Measurements from ENCODE around the gene PCSK5. TPM values are rescaled to one million over a fixed set of nuclear protein-coding genes. Genes with fewer than 3 reads are reported as not detected.
"Not testable (repeated sequence)": the region's sequence is repeated elsewhere in the genome, so short reads cannot be mapped to it uniquely, and the experiment has no call there.

PCSK5 gene
- total and polyA plus RNA-seq, 7 experiments from 2014 or later = 5.2 to 35.0 (median 19.1) TPM

DNA sequence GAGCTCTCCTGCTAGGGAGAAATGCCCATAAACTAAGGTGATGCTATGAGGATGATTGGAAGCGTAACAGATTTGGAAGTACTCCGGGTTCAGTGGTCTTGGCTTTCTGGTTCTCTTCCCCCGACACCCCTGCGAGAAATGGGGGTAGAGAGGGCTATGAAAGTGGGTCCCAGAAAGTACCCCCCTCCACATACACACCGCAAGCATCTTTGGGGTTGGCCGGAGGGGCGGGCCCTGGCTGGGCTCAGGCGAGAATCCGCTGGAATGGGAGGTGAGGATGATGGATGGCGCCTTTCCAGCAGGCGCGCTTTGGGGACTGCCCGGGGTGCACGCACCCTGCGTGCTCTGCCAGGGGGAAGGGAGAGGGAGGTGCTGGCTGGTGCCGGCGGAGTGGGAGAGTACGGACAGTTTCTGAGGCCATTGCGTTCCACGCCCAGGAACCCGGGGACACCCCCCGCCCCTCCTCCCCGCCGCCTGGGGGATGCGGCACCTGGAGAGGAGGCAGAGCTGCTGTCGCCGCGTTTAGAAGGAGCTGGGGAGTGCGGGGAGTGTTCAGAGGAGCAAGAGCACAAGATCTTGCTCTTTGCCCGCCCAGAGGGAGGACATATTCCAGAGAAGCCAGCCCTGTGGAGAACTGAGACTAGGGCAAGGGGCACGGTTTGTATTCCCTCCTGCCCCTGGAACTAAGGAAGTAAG is 1.9 kb downstream of the PCSK5 start:
- Histone ChIP-seq H3K9me3 (ENCODE audit: control insufficient read depth in 2 of 3, low read length in 3 of 3) (no peaks in the 10 kb centered on the region), H3K36me3 (ENCODE audit: control insufficient read depth in 2 of 3, insufficient read depth in 3 of 3, low read length in 3 of 3) (peaks cover 0 to 6% (median 0%) of the 10 kb centered on the region in 3 experiments), H3K27ac (ENCODE audit: low read depth, low read length) (no peak overlapping the region), H3K27me3 (ENCODE audit: control insufficient read depth in 2 of 2, insufficient read depth in 2 of 2, low read length in 2 of 2) (no peaks in the 10 kb centered on the region), H3K4me3 (ENCODE audit: low read length) (peak overlapping the region; percentile 70), H3K4me1 (ENCODE audit: control insufficient read depth in 2 of 2, insufficient read depth in 2 of 2, low read length in 2 of 2) (peaks cover 0 to 22% of the 10 kb centered on the region in 2 donors)
- Mint-ChIP-seq H3K4me3 (peak overlapping the region; percentile 91 to 99 (median 96)), H3K27me3 (peaks cover 0 to 44% (median 0%) of the 10 kb centered on the region in 5 donors), H3K9me3 (no peaks in the 10 kb centered on the region), H3K4me1 (peaks cover 35 to 70% (median 63%) of the 10 kb centered on the region in 7 donors), H3K36me3 (peaks cover 0 to 3% (median 0%) of the 10 kb centered on the region in 5 donors), H3K27ac (peak overlapping the region in 7 of 9 donors; percentile 25 to 75 (median 54))
- ATAC-seq = no peak
- intact Hi-C loops (cut with micrococcal nuclease) = loop anchor here (2.0 to 10.0 kb wide), 7 partner anchors 20 to 805 kb away; partner anchors contain the start of genes GCNT1 (in 1 of the 2), NMRK1 (in 1 of the 2) and OSTF1 (in 1 of the 2)
- ChIA-PET CTCF (no interaction called here), POLR2A (interaction anchor here (0.5 to 1.6 kb wide), 2 partner anchors 27 to 120 kb away, joined by 3 to 4 read pairs; no protein-coding TSS in a partner anchor)
- peak in 7 of 9 donors; percentile 5 to 37 (median 10) for DNase-seq

DNA sequence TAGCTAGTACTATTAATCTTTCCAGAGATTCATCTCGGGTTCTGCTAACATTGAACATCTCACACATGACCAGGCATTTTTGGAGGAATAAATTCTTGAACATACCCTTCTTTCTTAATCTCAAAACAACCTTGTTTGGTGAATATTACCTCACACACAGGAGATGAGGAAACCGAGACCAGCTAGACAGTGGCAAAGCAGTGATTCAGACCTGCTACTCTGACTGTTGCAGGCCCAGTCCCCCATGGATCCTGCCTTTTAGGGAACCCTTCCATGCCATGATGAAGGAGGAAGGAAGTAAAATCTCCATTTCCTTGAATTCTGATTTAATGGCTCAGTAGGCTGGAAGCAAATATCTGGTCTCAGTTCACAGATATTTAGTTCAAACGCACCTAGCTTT is 2.6 kb downstream of the PCSK5 start:
- POLR2A ChIA-PET = interaction anchor here (1.6 kb wide), 1 partner anchor 28 kb away, joined by 4 read pairs; no protein-coding TSS in a partner anchor
- ATAC-seq (no peak), DNase-seq (no peak)

DNA sequence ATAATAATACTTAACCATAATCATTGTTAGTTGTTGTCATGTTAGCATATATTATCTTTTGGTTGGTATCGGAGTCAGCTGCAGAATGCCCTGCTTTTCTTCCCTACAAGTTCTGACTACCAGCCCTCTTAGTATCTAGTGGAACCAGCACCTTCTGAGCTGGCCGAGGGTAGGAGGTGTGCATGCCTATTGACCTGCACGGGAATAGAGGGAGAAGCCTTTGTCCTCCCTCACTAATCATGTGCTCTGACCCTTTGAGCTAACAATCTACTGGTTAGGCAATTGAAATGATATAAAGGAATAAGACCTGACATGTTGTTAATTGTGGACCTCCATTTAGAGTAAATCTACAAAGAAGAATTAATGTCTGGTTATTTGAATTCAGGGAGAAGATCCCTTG is 4.1 kb downstream of the PCSK5 start:
- Mint-ChIP-seq H3K4me3 (peak overlapping the region in 8 of 10 donors; percentile 11 to 99 (median 94)), H3K27ac (no peak overlapping the region), H3K27me3 (peaks cover 0 to 33% (median 0%) of the 10 kb centered on the region in 5 donors), H3K4me1 (peaks cover 30 to 70% (median 68%) of the 10 kb centered on the region in 7 donors), H3K9me3 (peaks cover 0 to 1% (median 0%) of the 10 kb centered on the region in 11 donors), H3K36me3 (peaks cover 0 to 11% (median 3%) of the 10 kb centered on the region in 5 donors)
- Histone ChIP-seq H3K9me3 (ENCODE audit: control insufficient read depth in 2 of 3, low read length in 3 of 3) (no peaks in the 10 kb centered on the region), H3K4me1 (ENCODE audit: control insufficient read depth in 2 of 2, insufficient read depth in 2 of 2, low read length in 2 of 2) (peaks cover 0 to 17% of the 10 kb centered on the region in 2 donors), H3K27ac (ENCODE audit: low read depth, low read length) (no peak overlapping the region), H3K4me3 (ENCODE audit: low read length) (no peak overlapping the region), H3K36me3 (ENCODE audit: control insufficient read depth in 2 of 3, insufficient read depth in 3 of 3, low read length in 3 of 3) (peaks cover 0 to 6% (median 0%) of the 10 kb centered on the region in 3 experiments), H3K27me3 (ENCODE audit: control insufficient read depth in 2 of 2, insufficient read depth in 2 of 2, low read length in 2 of 2) (no peaks in the 10 kb centered on the region)
- ATAC-seq (no peak), DNase-seq (no peak)
- POLR2A ChIA-PET = no interaction called here
- intact Hi-C loops (cut with micrococcal nuclease) = loop anchor here (5.0 to 10.0 kb wide), 6 partner anchors 38 to 807 kb away; partner anchors contain the start of genes GCNT1 (in 1 of the 2), NMRK1 (in 1 of the 2) and OSTF1 (in 1 of the 2)
- CTCF ChIA-PET = interaction anchor here (1.5 kb wide), 1 partner anchor 10 kb away, joined by 4 read pairs; no protein-coding TSS in a partner anchor

More for the DNA sequence above, 2.6 kb downstream of the PCSK5 start:
- H3K4me3 Mint-ChIP-seq = peak overlapping the region; percentile 13 to 99 (median 96)
- Histone ChIP-seq H3K36me3 (ENCODE audit: control insufficient read depth in 2 of 3, insufficient read depth in 3 of 3, low read length in 3 of 3) (peaks cover 0 to 6% (median 0%) of the 10 kb centered on the region in 3 experiments), H3K27me3 (ENCODE audit: control insufficient read depth in 2 of 2, insufficient read depth in 2 of 2, low read length in 2 of 2) (no peaks in the 10 kb centered on the region), H3K27ac (ENCODE audit: low read depth, low read length) (no peak overlapping the region), H3K9me3 (ENCODE audit: control insufficient read depth in 2 of 3, low read length in 3 of 3) (no peaks in the 10 kb centered on the region), H3K4me3 (ENCODE audit: low read length) (peak overlapping the region; percentile 70), H3K4me1 (ENCODE audit: control insufficient read depth in 2 of 2, insufficient read depth in 2 of 2, low read length in 2 of 2) (peaks cover 0 to 22% of the 10 kb centered on the region in 2 donors)
- peaks cover 35 to 67% (median 65%) of the 10 kb centered on the region in 7 donors for H3K4me1 Mint-ChIP-seq
- no peaks in the 10 kb centered on the region for H3K9me3 Mint-ChIP-seq
- intact Hi-C loops (cut with micrococcal nuclease) = loop anchor here (2.0 to 10.0 kb wide), 7 partner anchors 20 to 806 kb away; partner anchors contain the start of genes GCNT1 (in 1 of the 2), NMRK1 (in 1 of the 2) and OSTF1 (in 1 of the 2)
- H3K27me3 Mint-ChIP-seq = peaks cover 0 to 39% (median 0%) of the 10 kb centered on the region in 5 donors
- peaks cover 0 to 3% (median 0%) of the 10 kb centered on the region in 5 donors for H3K36me3 Mint-ChIP-seq
- H3K27ac Mint-ChIP-seq = peak overlapping the region in 1 of 9 donors; percentile 1
- CTCF ChIA-PET = interaction anchor here (1.5 kb wide), 1 partner anchor 11 kb away, joined by 4 read pairs; no protein-coding TSS in a partner anchor

DNA sequence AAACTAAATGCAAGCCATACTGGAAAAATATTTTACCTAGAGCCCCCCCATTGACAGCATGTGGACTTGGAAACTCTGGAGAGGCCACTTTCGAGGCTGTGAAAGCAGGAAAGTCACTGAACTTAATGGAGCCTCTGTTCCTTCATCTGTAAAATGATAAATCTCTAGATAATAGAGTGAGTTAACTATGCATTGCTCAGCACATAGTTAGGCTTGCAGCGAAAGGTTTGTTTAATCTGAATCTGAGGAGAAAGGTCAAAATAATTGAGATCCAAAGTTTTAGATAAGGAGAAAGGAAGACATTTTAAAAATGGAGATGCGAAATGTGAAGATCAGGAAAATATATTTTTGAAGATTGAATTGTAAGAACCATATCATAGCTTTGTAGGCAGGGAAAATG is 4.6 kb downstream of the PCSK5 start:
- peaks cover 0 to 29% (median 0%) of the 10 kb centered on the region in 5 donors for H3K27me3 Mint-ChIP-seq
- no peaks in the 10 kb centered on the region for H3K9me3 ChIP-seq (ENCODE audit: control insufficient read depth in 2 of 3, low read length in 3 of 3)
- DNase-seq (no peak), ATAC-seq (no peak)
- intact Hi-C loops (cut with micrococcal nuclease) = loop anchor here in 1 of 2 donors (10.0 kb wide), 1 partner anchor 760 kb away; no protein-coding TSS in a partner anchor
- H3K4me1 Mint-ChIP-seq = peaks cover 25 to 70% (median 66%) of the 10 kb centered on the region in 7 donors
- peaks cover 0 to 17% of the 10 kb centered on the region in 2 donors for H3K4me1 ChIP-seq (ENCODE audit: control insufficient read depth in 2 of 2, insufficient read depth in 2 of 2, low read length in 2 of 2)
- peak overlapping the region in 5 of 10 donors; percentile 25 to 99 (median 95) for H3K4me3 Mint-ChIP-seq
- no peak overlapping the region for H3K27ac Mint-ChIP-seq
- peaks cover 0 to 2% (median 0%) of the 10 kb centered on the region in 11 donors for H3K9me3 Mint-ChIP-seq
- ChIA-PET CTCF (no interaction called here), POLR2A (no interaction called here)
- no peak overlapping the region for H3K27ac ChIP-seq (ENCODE audit: low read depth, low read length)
- H3K4me3 ChIP-seq (ENCODE audit: low read length) = no peak overlapping the region
- peaks cover 0 to 13% (median 5%) of the 10 kb centered on the region in 5 donors for H3K36me3 Mint-ChIP-seq
- H3K27me3 ChIP-seq (ENCODE audit: control insufficient read depth in 2 of 2, insufficient read depth in 2 of 2, low read length in 2 of 2) = no peaks in the 10 kb centered on the region
- H3K36me3 ChIP-seq (ENCODE audit: control insufficient read depth in 2 of 3, insufficient read depth in 3 of 3, low read length in 3 of 3) = peaks cover 0 to 6% (median 0%) of the 10 kb centered on the region in 3 experiments

DNA sequence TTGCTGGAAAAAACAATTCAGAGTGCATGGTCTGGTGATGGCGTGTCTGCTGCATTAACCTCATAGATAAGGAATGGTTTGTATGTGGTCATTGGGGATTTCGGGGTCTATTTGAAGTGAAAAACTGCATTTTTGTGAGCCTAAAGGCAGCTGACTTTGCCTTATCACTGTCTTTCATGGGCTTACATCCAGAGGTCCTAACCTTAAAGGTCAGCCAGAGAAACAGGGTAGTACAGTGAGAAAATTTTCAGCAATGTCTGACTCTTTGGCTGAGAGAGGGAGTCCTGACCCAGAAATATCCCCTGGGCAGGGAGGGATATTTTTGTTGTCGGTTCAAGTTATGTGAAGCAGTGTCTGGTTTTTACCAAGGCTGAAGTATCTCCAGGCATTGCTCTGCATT is 5.7 kb downstream of the PCSK5 start:
- Mint-ChIP-seq H3K4me3 (peak overlapping the region in 4 of 10 donors; percentile 3 to 48 (median 20)), H3K9me3 (peaks cover 0 to 5% (median 0%) of the 10 kb centered on the region in 11 donors), H3K27me3 (peaks cover 0 to 29% (median 0%) of the 10 kb centered on the region in 5 donors), H3K4me1 (peaks cover 25 to 77% (median 73%) of the 10 kb centered on the region in 7 donors), H3K27ac (no peak overlapping the region), H3K36me3 (peaks cover 0 to 20% (median 10%) of the 10 kb centered on the region in 5 donors)
- ChIA-PET POLR2A (no interaction called here), CTCF (no interaction called here)
- Histone ChIP-seq H3K36me3 (ENCODE audit: control insufficient read depth in 2 of 3, insufficient read depth in 3 of 3, low read length in 3 of 3) (peaks cover 0 to 3% (median 0%) of the 10 kb centered on the region in 3 experiments), H3K27ac (ENCODE audit: low read depth, low read length) (no peak overlapping the region), H3K9me3 (ENCODE audit: control insufficient read depth in 2 of 3, low read length in 3 of 3) (no peaks in the 10 kb centered on the region), H3K4me1 (ENCODE audit: control insufficient read depth in 2 of 2, insufficient read depth in 2 of 2, low read length in 2 of 2) (peaks cover 0 to 17% of the 10 kb centered on the region in 2 donors), H3K4me3 (ENCODE audit: low read length) (no peak overlapping the region), H3K27me3 (ENCODE audit: control insufficient read depth in 2 of 2, insufficient read depth in 2 of 2, low read length in 2 of 2) (no peaks in the 10 kb centered on the region)
- no peak for ATAC-seq
- DNase-seq = no peak
- intact Hi-C loops (cut with micrococcal nuclease) = loop anchor here in 1 of 2 donors (10.0 kb wide), 1 partner anchor 759 kb away; no protein-coding TSS in a partner anchor

DNA sequence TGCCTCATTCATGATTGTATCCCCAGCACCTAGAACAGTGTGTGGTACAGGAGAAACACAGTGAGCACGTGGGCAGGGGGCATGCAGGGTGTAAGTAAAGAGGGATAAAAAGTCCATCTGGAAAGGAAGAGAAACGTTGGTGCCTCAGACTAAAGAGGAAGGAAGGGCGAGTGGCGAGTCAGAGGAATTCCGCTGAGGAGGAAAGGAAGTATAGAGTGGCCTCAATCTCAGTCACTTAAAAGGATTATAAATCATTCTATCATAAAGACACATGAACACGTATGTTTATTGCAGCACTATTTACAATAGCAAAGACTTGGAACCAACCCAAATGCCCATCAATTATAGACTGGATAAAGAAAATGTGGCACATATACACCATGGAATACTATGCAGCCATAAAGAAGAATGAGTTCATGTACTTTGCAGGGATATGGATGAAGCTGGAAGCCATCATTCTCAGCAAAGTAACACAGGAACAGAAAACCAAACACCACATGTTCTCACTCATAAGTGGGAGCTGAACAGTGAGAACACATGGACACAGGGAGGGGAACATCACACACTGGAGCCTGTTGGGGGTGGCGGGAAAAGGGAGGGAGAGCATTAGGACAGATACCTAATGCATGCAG is 10.5 kb downstream of the PCSK5 start:
- CTCF ChIA-PET; H3K4me3 ChIP-seq (ENCODE audit: low read length); H3K27ac Mint-ChIP-seq; H3K4me1 ChIP-seq (ENCODE audit: control insufficient read depth in 2 of 2, insufficient read depth in 2 of 2, low read length in 2 of 2); H3K36me3 ChIP-seq (ENCODE audit: control insufficient read depth in 2 of 3, insufficient read depth in 3 of 3, low read length in 3 of 3); H3K27me3 ChIP-seq (ENCODE audit: control insufficient read depth in 2 of 2, insufficient read depth in 2 of 2, low read length in 2 of 2); H3K27ac ChIP-seq (ENCODE audit: low read depth, low read length); intact Hi-C loops (cut with micrococcal nuclease); H3K9me3 Mint-ChIP-seq; DNase-seq; H3K9me3 ChIP-seq (ENCODE audit: control insufficient read depth in 2 of 3, low read length in 3 of 3); H3K27me3 Mint-ChIP-seq; POLR2A ChIA-PET; ATAC-seq: not testable (repeated sequence)
- Mint-ChIP-seq H3K4me1 (peaks cover 0 to 84% (median 59%) of the 10 kb centered on the region in 7 donors), H3K36me3 (peaks cover 0 to 31% (median 10%) of the 10 kb centered on the region in 5 donors), H3K4me3 (peak overlapping the region in 1 of 10 donors; percentile 11)

Data from naive thymus-derived CD4-positive, alpha-beta T cell (primary cell).